GM12864 (cell line): ENCODE results near the gene WDFY3.

ENCODE experiments used
- DNase-seq: peaks from one replicate; pipeline ENCODE4 v3.0.0-alpha.2; 2011; ENCODE audit warnings: low read depth
- H3K4me3 ChIP-seq: 2 replicates; pipeline ENCODE4 v1.5.1; 2011; ENCODE audit warnings: mild to moderate bottlenecking, low read depth, low read length, control low read depth
- TF ChIP-seq, protein P1 (sequence below): IDR thresholded peaks from 2 replicates; pipeline ENCODE4 v1.5.1; 2011; ENCODE audit warnings: low read depth, mild to moderate bottlenecking, moderate library complexity, low read length, control low read depth, inconsistent platforms; ENCODE audit errors: missing control alignments

The WDFY3 gene

DNA sequence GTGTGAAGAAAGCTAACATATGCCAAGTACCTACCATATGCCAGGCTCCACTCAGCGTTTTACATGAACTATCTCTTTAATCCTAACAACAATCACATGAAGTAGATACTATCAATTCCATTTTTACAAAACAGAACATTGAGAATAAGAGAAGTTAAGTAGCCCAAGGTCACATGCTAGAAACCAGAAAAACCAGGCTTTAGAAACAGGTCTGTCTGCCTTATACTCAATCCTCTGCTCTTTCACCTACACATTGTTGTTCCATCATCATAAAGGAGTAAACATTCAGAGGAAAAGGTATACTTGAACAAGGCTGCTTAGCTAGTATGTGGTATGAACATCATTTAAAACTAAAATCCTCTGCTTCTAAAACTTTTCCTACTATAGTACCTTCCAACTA is 42.1 kb downstream of the WDFY3 start:
- no peak for DNase-seq
- no peak overlapping the region for H3K4me3 ChIP-seq
- TF ChIP-seq, protein P1, sequence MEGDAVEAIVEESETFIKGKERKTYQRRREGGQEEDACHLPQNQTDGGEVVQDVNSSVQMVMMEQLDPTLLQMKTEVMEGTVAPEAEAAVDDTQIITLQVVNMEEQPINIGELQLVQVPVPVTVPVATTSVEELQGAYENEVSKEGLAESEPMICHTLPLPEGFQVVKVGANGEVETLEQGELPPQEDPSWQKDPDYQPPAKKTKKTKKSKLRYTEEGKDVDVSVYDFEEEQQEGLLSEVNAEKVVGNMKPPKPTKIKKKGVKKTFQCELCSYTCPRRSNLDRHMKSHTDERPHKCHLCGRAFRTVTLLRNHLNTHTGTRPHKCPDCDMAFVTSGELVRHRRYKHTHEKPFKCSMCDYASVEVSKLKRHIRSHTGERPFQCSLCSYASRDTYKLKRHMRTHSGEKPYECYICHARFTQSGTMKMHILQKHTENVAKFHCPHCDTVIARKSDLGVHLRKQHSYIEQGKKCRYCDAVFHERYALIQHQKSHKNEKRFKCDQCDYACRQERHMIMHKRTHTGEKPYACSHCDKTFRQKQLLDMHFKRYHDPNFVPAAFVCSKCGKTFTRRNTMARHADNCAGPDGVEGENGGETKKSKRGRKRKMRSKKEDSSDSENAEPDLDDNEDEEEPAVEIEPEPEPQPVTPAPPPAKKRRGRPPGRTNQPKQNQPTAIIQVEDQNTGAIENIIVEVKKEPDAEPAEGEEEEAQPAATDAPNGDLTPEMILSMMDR: no peak

DNA sequence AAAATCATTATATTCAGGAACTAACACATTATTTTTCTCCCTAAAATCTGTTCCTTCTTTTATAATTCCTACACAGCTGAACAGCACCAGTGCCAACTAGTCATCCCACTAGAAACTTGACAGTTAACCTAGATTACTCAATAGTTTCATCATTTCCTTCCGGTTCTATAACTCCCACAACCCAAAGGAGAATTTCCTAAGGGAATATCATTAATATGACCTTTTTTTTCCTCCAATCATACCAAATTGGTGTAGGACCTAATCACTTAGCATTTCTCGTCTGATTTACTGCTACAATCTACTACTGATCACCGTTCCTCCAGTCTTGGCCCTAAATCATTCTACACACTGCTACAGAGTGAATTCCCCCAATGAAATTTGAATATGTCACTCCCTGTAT is 45.9 kb downstream of the WDFY3 start:
- no peak overlapping the region for H3K4me3 ChIP-seq
- DNase-seq: no peak

DNA sequence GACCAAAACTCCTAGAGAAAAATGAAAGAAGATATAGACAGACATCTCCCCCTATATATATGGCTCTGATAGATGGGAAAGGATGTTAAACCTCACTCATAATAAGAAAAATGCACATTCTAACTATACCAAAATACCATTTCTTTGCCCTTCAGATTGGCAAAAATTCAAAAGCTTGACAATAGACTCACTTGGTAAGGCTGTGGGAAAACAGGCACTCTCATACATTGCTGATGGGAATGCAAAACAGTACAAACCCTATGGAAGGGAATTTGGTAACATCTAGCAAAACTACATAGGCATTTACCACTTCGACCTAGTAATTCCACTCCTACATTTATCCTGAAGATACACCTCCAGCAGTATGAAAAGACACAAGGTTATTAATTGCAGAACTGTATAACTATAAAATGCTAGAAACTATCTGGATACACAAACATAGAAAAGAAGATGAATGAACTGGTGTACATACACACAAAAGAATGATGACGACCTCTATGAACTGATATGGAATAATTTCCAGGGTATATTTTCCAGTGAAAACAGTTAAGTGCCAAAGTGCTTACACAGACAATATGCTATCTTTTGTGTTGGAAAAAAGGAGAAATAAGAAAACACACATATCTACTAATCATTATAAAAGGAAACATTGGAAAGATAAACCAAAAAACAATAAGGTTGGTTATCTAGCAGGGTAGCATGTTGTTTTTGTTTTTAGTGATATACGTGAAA is 48.5 kb downstream of the WDFY3 start:
- no peak for DNase-seq
- TF ChIP-seq, protein P1: no peak
- no peak overlapping the region for H3K4me3 ChIP-seq

More for the DNA sequence above, 45.9 kb downstream of the WDFY3 start:
- TF ChIP-seq, protein P1: no peak

DNA sequence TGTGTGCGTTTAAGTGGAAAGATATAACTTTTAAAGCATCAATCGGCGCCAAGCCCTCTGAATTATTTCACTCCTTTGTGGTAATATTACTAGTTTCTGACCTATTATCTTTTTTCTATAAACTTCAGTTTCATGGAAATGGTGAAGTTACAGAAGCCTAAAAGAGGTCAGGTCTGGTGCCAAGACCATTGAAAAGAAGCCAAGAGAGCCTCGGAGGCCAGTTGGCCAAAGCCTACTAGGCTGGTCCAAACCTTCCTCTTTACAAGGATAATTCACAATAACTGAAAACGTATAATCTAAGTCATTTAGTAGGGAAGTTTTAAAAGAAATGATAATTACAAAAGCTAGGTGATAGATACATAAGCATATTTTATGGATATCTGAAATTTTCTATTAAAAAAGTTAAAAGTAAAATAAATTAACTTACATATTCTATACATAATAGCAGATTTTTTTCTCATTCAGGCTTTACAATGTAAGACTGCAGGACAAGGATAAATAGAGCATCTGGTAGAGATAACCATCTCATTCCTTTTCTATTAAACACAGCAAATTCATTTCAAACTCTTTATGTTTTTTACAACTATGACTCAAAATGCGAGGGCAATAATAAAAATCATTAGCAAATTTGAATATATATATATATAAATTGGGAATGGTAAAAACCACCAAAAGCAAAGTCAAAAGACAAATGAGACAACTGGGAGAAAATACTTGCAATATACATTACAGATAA is 49.2 kb downstream of the WDFY3 start:
- TF ChIP-seq, protein P1: no peak
- DNase-seq: no peak
- H3K4me3 ChIP-seq: no peak overlapping the region

DNA sequence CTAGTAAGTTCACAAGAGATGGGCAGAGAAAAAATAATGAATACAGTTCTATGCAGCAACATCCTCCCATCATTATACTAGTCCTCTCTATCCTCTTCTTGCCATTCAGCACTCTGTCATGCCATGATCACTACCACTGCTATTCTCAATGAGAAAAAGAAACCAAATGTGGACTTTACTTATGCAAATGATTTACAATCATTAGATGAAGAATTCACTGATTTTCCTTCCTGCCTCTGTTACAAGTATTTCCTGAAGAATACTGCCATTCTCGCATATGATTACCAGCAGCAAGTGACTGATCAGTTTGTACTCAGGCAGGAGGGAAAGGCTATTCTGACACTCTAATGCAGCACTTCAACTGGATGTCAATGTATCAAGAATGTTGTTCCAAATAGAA is 50.3 kb downstream of the WDFY3 start:
- H3K4me3 ChIP-seq: no peak overlapping the region
- DNase-seq: no peak
- TF ChIP-seq, protein P1: no peak

DNA sequence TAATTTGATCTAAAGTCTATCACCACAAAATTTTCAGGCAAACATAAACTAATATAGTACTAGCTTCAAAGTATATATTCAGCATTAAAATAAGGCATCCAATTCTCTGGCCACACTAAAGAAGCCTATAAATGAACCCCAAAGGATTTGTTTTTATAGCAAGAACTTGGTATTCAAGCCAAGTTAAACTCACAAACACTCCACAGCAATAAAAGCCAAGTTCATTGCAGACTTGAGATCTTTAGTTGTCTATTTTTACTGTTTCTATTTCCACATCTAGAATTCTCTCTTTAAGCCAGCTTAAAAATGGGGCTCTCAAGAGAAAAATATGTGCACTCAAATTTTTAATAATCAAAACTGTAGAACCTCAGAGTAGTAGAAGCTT is 51.1 kb downstream of the WDFY3 start:
- TF ChIP-seq, protein P1: no peak
- no peak overlapping the region for H3K4me3 ChIP-seq
- DNase-seq: no peak
